PC-3 (cell line): ENCODE data around the gene MGMT. TPM values are rescaled to one million over a fixed set of nuclear protein-coding genes. Genes with fewer than 3 reads are reported as not detected.

ENCODE experiments used
- ATAC-seq: fragments of 200-7000 bp; cut with Tn5 transposase; 2 replicates; pipeline ENCODE4 v1.9.1; 2020; ENCODE audit warnings: mild to moderate bottlenecking, moderate library complexity
- BruUV-seq: library from RNA; stranded (reverse); fragments of 400-500 nt; replicated peaks from 2 replicates; lab custom pipeline; 2021; lab: Mats Ljungman, UMichigan
- CTCF ChIA-PET: fragments of 300-600 bp; sonication (Branson Sonifier 250); formaldehyde crosslinking; loops from one replicate; lab custom pipeline; 2022; ENCODE audit warnings: antibody characterized with exemption; lab: Charles Lee
- POLR2A ChIA-PET: fragments of 300-600 bp; sonication (Branson Sonifier 250); formaldehyde crosslinking; loops from one replicate; lab custom pipeline; 2022; ENCODE audit warnings: antibody characterized with exemption; ENCODE audit not compliant: unreplicated experiment; lab: Charles Lee
- DNase-seq: peaks from one replicate; pipeline ENCODE4 v3.0.0-alpha.2; 2015
- H2AFZ ChIP-seq: fragments of 300-600 bp; sonication (generic); 2 replicates; pipeline ENCODE4 v1.6.0; 2016; ENCODE audit warnings: antibody characterized with exemption, low read length
- H3F3A ChIP-seq: fragments of 300-600 bp; sonication (generic); one replicate; pipeline ENCODE4 v1.6.0; 2017; ENCODE audit warnings: antibody characterized with exemption, low read length, control low read depth, mild to moderate bottlenecking; ENCODE audit not compliant: unreplicated experiment
- H3K27ac ChIP-seq: fragments of 300-600 bp; sonication (generic); 2 replicates; pipeline ENCODE4 v1.5.1; 2016; ENCODE audit warnings: mild to moderate bottlenecking, low read length
- H3K27me3 ChIP-seq: fragments of 300-600 bp; sonication (generic); 2 replicates; pipeline ENCODE4 v1.6.1; 2016; ENCODE audit warnings: low read length, mixed read lengths
- H3K36me3 ChIP-seq: fragments of 300-600 bp; sonication (generic); 2 replicates; pipeline ENCODE4 v1.6.1; 2016; ENCODE audit warnings: low read depth, mixed run types, low read length, mixed read lengths
- H3K4me1 ChIP-seq: fragments of 300-600 bp; sonication (generic); 2 replicates; pipeline ENCODE4 v1.5.1; 2016; ENCODE audit warnings: low read length; ENCODE audit not compliant: insufficient read depth
- H3K4me2 ChIP-seq: fragments of 300-600 bp; sonication (generic); 2 replicates; pipeline ENCODE4 v1.6.0; 2016; ENCODE audit warnings: low read length
- H3K4me3 ChIP-seq: fragments of 300-600 bp; sonication (generic); 2 replicates; pipeline ENCODE4 v1.5.1; 2016; ENCODE audit warnings: mild to moderate bottlenecking, low read length, mixed read lengths
- H3K79me2 ChIP-seq: fragments of 300-600 bp; sonication (generic); 2 replicates; pipeline ENCODE4 v1.6.1; 2017; ENCODE audit warnings: low read length, mixed read lengths
- H3K9ac ChIP-seq: fragments of 300-600 bp; sonication (generic); 2 replicates; pipeline ENCODE4 v1.6.0; 2016; ENCODE audit warnings: mild to moderate bottlenecking, low read length
- H3K9me2 ChIP-seq: fragments of 300-600 bp; sonication (generic); replicated peaks from 2 replicates; pipeline ENCODE4 v1.6.1; 2016; ENCODE audit warnings: mixed run types, low read length, mixed read lengths
- H3K9me3 ChIP-seq: fragments of 300-600 bp; sonication (generic); 2 replicates; pipeline ENCODE4 v1.6.1; 2016; ENCODE audit warnings: low read length, mixed read lengths
- H4K20me1 ChIP-seq: fragments of 300-600 bp; sonication (generic); 2 replicates; pipeline ENCODE4 v1.6.1; 2016; ENCODE audit warnings: low read length, mixed read lengths
- CTCF ChIP-seq: fragments of 300-600 bp; sonication (generic); conservative IDR thresholded peaks from 2 replicates; pipeline ENCODE4 v1.5.1; 2017; ENCODE audit warnings: antibody characterized with exemption, low read depth, mild to moderate bottlenecking, low read length
- EZH2 ChIP-seq: fragments of 300-600 bp; sonication (generic); IDR thresholded peaks from one replicate; pipeline ENCODE4 v1.6.1; 2017; ENCODE audit warnings: antibody characterized with exemption, mild to moderate bottlenecking, low read length; ENCODE audit not compliant: unreplicated experiment
- EZH2phosphoT487 ChIP-seq: fragments of 300-600 bp; sonication (generic); IDR thresholded peaks from 2 replicates; pipeline ENCODE4 v1.6.1; 2018; ENCODE audit warnings: mild to moderate bottlenecking, antibody characterized with exemption, low read length, borderline replicate concordance
- intact Hi-C: fragments of 100-400 bp; cut with micrococcal nuclease; formaldehyde crosslinking; loops from 2 replicates; pipeline ENCODE4 v1.9.0; 2023
- total RNA-seq: library from RNA; depleted of rRNA; stranded (reverse); fragments of >200 nt; gene quantifications from 2 replicates; pipeline ENCODE4 v1.2.3, GENCODE V29; 2014

The MGMT gene
- total RNA-seq, 1 experiment from 2014 or later = 19.8 TPM

GRCh38 chr10:129655679-129656031 is 188.6 kb downstream of the MGMT start:
- H3K36me3 ChIP-seq = no peaks in the 10 kb centered on the region; the same call in 1 of the 2 replicates
- no TSS peak for BruUV-seq
- ChIA-PET CTCF (no interaction called here), POLR2A (no interaction called here)
- H3K9ac ChIP-seq = no peak overlapping the region
- TF ChIP-seq CTCF (no peak), EZH2 (no peak), EZH2phosphoT487 (no peak)
- H3K9me2 ChIP-seq = no peaks in the 10 kb centered on the region
- H4K20me1 ChIP-seq = no peaks in the 10 kb centered on the region
- H3K4me1 ChIP-seq = no peaks in the 10 kb centered on the region
- H3K9me3 ChIP-seq = no peaks in the 10 kb centered on the region
- H3K4me3 ChIP-seq = no peak overlapping the region
- H2AFZ ChIP-seq = no peak overlapping the region
- ATAC-seq = no peak
- intact Hi-C loops = no loop called here
- no peaks in the 10 kb centered on the region for H3F3A ChIP-seq
- no peak overlapping the region for H3K27ac ChIP-seq
- H3K27me3 ChIP-seq = no peaks in the 10 kb centered on the region
- H3K4me2 ChIP-seq = no peak overlapping the region
- no peak for DNase-seq
- no peaks in the 10 kb centered on the region for H3K79me2 ChIP-seq

GRCh38 chr10:129656642-129657041 is 189.6 kb downstream of the MGMT start:
- H3K27me3 ChIP-seq = no peaks in the 10 kb centered on the region
- H2AFZ ChIP-seq = no peak overlapping the region
- H3F3A ChIP-seq = no peaks in the 10 kb centered on the region
- TF ChIP-seq EZH2 (no peak), CTCF (no peak), EZH2phosphoT487 (no peak)
- intact Hi-C loops = no loop called here
- no peaks in the 10 kb centered on the region for H4K20me1 ChIP-seq
- H3K79me2 ChIP-seq = no peaks in the 10 kb centered on the region
- H3K9me3 ChIP-seq = no peaks in the 10 kb centered on the region
- H3K9me2 ChIP-seq = no peaks in the 10 kb centered on the region
- H3K27ac ChIP-seq = no peak overlapping the region
- H3K4me1 ChIP-seq = no peaks in the 10 kb centered on the region
- POLR2A ChIA-PET = no interaction called here
- H3K36me3 ChIP-seq = no peaks in the 10 kb centered on the region; the same call in 1 of the 2 replicates
- BruUV-seq = no TSS peak
- DNase-seq = no peak
- no peak overlapping the region for H3K4me3 ChIP-seq
- CTCF ChIA-PET = no interaction called here
- no peak overlapping the region for H3K4me2 ChIP-seq
- ATAC-seq = no peak
- H3K9ac ChIP-seq = no peak overlapping the region

- H3K9ac ChIP-seq = no peak overlapping the region
- intact Hi-C loops = no loop called here
- ChIA-PET POLR2A (no interaction called here), CTCF (no interaction called here)
- H3K4me2 ChIP-seq = no peak overlapping the region
- no peaks in the 10 kb centered on the region for H3K9me3 ChIP-seq
- ATAC-seq = no peak
- TF ChIP-seq EZH2phosphoT487 (no peak), EZH2 (no peak), CTCF (no peak)
- H3K4me1 ChIP-seq = no peaks in the 10 kb centered on the region
- no peaks in the 10 kb centered on the region for H3F3A ChIP-seq
- H3K27ac ChIP-seq = no peak overlapping the region
- no peak overlapping the region for H2AFZ ChIP-seq
- H3K79me2 ChIP-seq = no peaks in the 10 kb centered on the region
- no peaks in the 10 kb centered on the region for H3K27me3 ChIP-seq
- no peaks in the 10 kb centered on the region; the same call in 1 of the 2 replicates for H3K36me3 ChIP-seq
- no peaks in the 10 kb centered on the region for H3K9me2 ChIP-seq
- H4K20me1 ChIP-seq = no peaks in the 10 kb centered on the region
- BruUV-seq = no TSS peak
- H3K4me3 ChIP-seq = no peak overlapping the region
- no peak for DNase-seq
These were observed 190.4 kb downstream of the MGMT start for GRCh38 chr10:129657297-129658017.
